ENCODE data around the gene HCK. TPM values are rescaled to one million over a fixed set of nuclear protein-coding genes. Genes with fewer than 3 reads are reported as not detected.
A peak's percentile ranks its signal among the peaks of the same experiment; 100 is the strongest.

The HCK gene
- total RNA-seq, 1 donor from 2014 or later: 0.34 TPM

GRCh38 chr20:32059189-32059588, 7.1 kb downstream of the HCK start:
- H3K9me3 Mint-ChIP-seq (ENCODE audit: unreplicated experiment): peaks cover 6% of the 10 kb centered on the region
- H4K20me1 ChIP-seq (ENCODE audit: insufficient read depth, low read length): no peaks in the 10 kb centered on the region
- H3K9me3 ChIP-seq (ENCODE audit: insufficient read depth, low read depth, low read length): no peaks in the 10 kb centered on the region
- no peak overlapping the region for H2AFZ ChIP-seq (ENCODE audit: low read depth, low read length)
- H3K27me3 ChIP-seq (ENCODE audit: insufficient read depth, low read length): peaks cover 22% of the 10 kb centered on the region
- no peaks in the 10 kb centered on the region for H3K79me2 ChIP-seq (ENCODE audit: insufficient read depth, low read length)
- H3K9ac ChIP-seq (ENCODE audit: low read length): no peak overlapping the region
- no peak overlapping the region for H3K4me3 ChIP-seq (ENCODE audit: insufficient read depth, low read depth, low read length)
- FAIRE-seq: no peak
- H3K27ac Mint-ChIP-seq (ENCODE audit: unreplicated experiment): no peak overlapping the region
- H3K4me3 Mint-ChIP-seq (ENCODE audit: unreplicated experiment): no peak overlapping the region
- TF ChIP-seq CTCF (IDR thresholded peaks at IDR 0.05; ENCODE audit: insufficient read depth, low read depth, low read length) (no peak), EZH2 (IDR thresholded peaks at IDR 0.05; ENCODE audit: insufficient read depth, low read length) (no peak)
- H3K4me1 Mint-ChIP-seq (ENCODE audit: low read depth, unreplicated experiment): peaks cover 2% of the 10 kb centered on the region
- H3K4me1 ChIP-seq (ENCODE audit: insufficient read depth, low read length): no peaks in the 10 kb centered on the region
- DNase-seq (ENCODE audit: low read depth): no peak
- peaks cover 49% of the 10 kb centered on the region for H3K27me3 Mint-ChIP-seq (ENCODE audit: low read depth, unreplicated experiment)
- no peak overlapping the region for H3K4me2 ChIP-seq (ENCODE audit: low read length)
- H3K27ac ChIP-seq (ENCODE audit: low read depth, low read length): no peak overlapping the region
- H3K36me3 Mint-ChIP-seq (ENCODE audit: low read depth, unreplicated experiment): peaks cover 3% of the 10 kb centered on the region
- H3K36me3 ChIP-seq (ENCODE audit: insufficient read depth, low read length): no peaks in the 10 kb centered on the region

- TF ChIP-seq EZH2 (IDR thresholded peaks at IDR 0.05; ENCODE audit: insufficient read depth, low read length) (no peak), CTCF (IDR thresholded peaks at IDR 0.05; ENCODE audit: insufficient read depth, low read depth, low read length) (no peak)
- Histone ChIP-seq H3K27me3 (ENCODE audit: insufficient read depth, low read length) (peaks cover 15% of the 10 kb centered on the region), H3K27ac (ENCODE audit: low read depth, low read length) (no peak overlapping the region), H3K9ac (ENCODE audit: low read length) (no peak overlapping the region), H3K4me3 (ENCODE audit: insufficient read depth, low read depth, low read length) (no peak overlapping the region), H3K4me2 (ENCODE audit: low read length) (no peak overlapping the region), H3K9me3 (ENCODE audit: insufficient read depth, low read depth, low read length) (no peaks in the 10 kb centered on the region), H2AFZ (ENCODE audit: low read depth, low read length) (no peak overlapping the region), H3K79me2 (ENCODE audit: insufficient read depth, low read length) (no peaks in the 10 kb centered on the region), H3K36me3 (ENCODE audit: insufficient read depth, low read length) (no peaks in the 10 kb centered on the region), H4K20me1 (ENCODE audit: insufficient read depth, low read length) (no peaks in the 10 kb centered on the region), H3K4me1 (ENCODE audit: insufficient read depth, low read length) (no peaks in the 10 kb centered on the region)
- Mint-ChIP-seq H3K4me3 (ENCODE audit: unreplicated experiment) (no peak overlapping the region), H3K9me3 (ENCODE audit: unreplicated experiment) (peaks cover 6% of the 10 kb centered on the region), H3K36me3 (ENCODE audit: low read depth, unreplicated experiment) (peaks cover 3% of the 10 kb centered on the region), H3K27me3 (ENCODE audit: low read depth, unreplicated experiment) (peaks cover 41% of the 10 kb centered on the region), H3K27ac (ENCODE audit: unreplicated experiment) (peak overlapping the region; percentile 41), H3K4me1 (ENCODE audit: low read depth, unreplicated experiment) (peaks cover 5% of the 10 kb centered on the region)
- no peak for FAIRE-seq
- no peak for DNase-seq (ENCODE audit: low read depth)
These were observed 10.7 kb downstream of the HCK start for GRCh38 chr20:32062776-32063170.

GRCh38 chr20:32063695-32064094, 11.7 kb downstream of the HCK start:
- Mint-ChIP-seq H3K36me3 (ENCODE audit: low read depth, unreplicated experiment) (peaks cover 3% of the 10 kb centered on the region), H3K4me1 (ENCODE audit: low read depth, unreplicated experiment) (peaks cover 5% of the 10 kb centered on the region), H3K4me3 (ENCODE audit: unreplicated experiment) (no peak overlapping the region), H3K27me3 (ENCODE audit: low read depth, unreplicated experiment) (peaks cover 32% of the 10 kb centered on the region), H3K27ac (ENCODE audit: unreplicated experiment) (no peak overlapping the region), H3K9me3 (ENCODE audit: unreplicated experiment) (peaks cover 6% of the 10 kb centered on the region)
- Histone ChIP-seq H3K9ac (ENCODE audit: low read length) (no peak overlapping the region), H3K9me3 (ENCODE audit: insufficient read depth, low read depth, low read length) (no peaks in the 10 kb centered on the region), H3K36me3 (ENCODE audit: insufficient read depth, low read length) (no peaks in the 10 kb centered on the region), H3K79me2 (ENCODE audit: insufficient read depth, low read length) (no peaks in the 10 kb centered on the region), H3K27me3 (ENCODE audit: insufficient read depth, low read length) (peaks cover 12% of the 10 kb centered on the region), H3K27ac (ENCODE audit: low read depth, low read length) (no peak overlapping the region), H3K4me1 (ENCODE audit: insufficient read depth, low read length) (no peaks in the 10 kb centered on the region), H3K4me2 (ENCODE audit: low read length) (no peak overlapping the region), H3K4me3 (ENCODE audit: insufficient read depth, low read depth, low read length) (no peak overlapping the region), H4K20me1 (ENCODE audit: insufficient read depth, low read length) (no peaks in the 10 kb centered on the region), H2AFZ (ENCODE audit: low read depth, low read length) (no peak overlapping the region)
- FAIRE-seq: no peak
- TF ChIP-seq CTCF (IDR thresholded peaks at IDR 0.05; ENCODE audit: insufficient read depth, low read depth, low read length): no peak
- no peak for TF ChIP-seq EZH2 (IDR thresholded peaks at IDR 0.05; ENCODE audit: insufficient read depth, low read length)
- DNase-seq (ENCODE audit: low read depth): no peak
